Uterus (tissue), 2 donors: Measurements from ENCODE around the gene STARD3NL.

Experiments used
- POLR2A ChIP-seq, 2 donors: fragments of 450-650 bp; IDR thresholded peaks; one replicate each; pipeline ENCODE4 v1.6.1; 2016; ENCODE audit warnings: antibody characterized with exemption in 2 of 2, mild to moderate bottlenecking in 1 of 2, moderate library complexity in 1 of 2
- TF ChIP-seq, protein P1 (sequence below), 4 experiments: fragments of 200-600 bp in 2 of 4; fragments of 450-650 bp in 2 of 4; sonication (generic) in 2 of 4; IDR thresholded peaks; one replicate each; pipeline ENCODE4 v1.5.1; 2016 to 2019; ENCODE audit warnings: antibody characterized with exemption in 4 of 4, mild to moderate bottlenecking in 2 of 4, moderate library complexity in 1 of 4

DNA sequence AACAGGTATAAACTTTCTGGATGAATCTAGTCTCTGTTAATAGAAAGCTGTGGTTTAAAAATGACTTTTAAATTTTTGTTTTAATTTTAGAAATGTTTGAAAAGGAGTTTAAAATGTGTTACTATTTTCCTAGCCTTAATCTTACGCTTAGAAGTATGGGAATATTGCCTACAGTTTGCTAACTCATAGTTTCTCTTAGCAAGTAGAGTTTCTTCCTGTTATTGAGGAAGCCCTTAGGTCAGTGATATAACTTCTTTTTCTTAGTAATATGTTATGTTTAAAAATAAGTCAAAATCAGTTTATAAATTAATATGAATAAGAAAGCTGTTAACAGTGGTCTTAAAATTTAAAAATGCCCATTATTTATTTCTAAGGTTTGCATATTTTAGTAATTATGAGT, 3.1 kb downstream of the STARD3NL start:
- TF ChIP-seq, protein P1, sequence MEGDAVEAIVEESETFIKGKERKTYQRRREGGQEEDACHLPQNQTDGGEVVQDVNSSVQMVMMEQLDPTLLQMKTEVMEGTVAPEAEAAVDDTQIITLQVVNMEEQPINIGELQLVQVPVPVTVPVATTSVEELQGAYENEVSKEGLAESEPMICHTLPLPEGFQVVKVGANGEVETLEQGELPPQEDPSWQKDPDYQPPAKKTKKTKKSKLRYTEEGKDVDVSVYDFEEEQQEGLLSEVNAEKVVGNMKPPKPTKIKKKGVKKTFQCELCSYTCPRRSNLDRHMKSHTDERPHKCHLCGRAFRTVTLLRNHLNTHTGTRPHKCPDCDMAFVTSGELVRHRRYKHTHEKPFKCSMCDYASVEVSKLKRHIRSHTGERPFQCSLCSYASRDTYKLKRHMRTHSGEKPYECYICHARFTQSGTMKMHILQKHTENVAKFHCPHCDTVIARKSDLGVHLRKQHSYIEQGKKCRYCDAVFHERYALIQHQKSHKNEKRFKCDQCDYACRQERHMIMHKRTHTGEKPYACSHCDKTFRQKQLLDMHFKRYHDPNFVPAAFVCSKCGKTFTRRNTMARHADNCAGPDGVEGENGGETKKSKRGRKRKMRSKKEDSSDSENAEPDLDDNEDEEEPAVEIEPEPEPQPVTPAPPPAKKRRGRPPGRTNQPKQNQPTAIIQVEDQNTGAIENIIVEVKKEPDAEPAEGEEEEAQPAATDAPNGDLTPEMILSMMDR (IDR thresholded peaks at IDR 0.05): no peak
- no peak for TF ChIP-seq POLR2A (IDR thresholded peaks at IDR 0.05)
